Measurements from ENCODE around the gene NCKAP5. TPM values are rescaled to one million over a fixed set of nuclear protein-coding genes. Genes with fewer than 3 reads are reported as not detected.

The NCKAP5 gene
- total RNA-seq, 2 experiments from 2014 or later = not detected

GRCh38 chr2:133574620-133575019 is 6.4 kb upstream of the NCKAP5 start:
- CTCF ChIA-PET = no interaction called here
- POLR2A ChIA-PET = no interaction called here

DNA sequence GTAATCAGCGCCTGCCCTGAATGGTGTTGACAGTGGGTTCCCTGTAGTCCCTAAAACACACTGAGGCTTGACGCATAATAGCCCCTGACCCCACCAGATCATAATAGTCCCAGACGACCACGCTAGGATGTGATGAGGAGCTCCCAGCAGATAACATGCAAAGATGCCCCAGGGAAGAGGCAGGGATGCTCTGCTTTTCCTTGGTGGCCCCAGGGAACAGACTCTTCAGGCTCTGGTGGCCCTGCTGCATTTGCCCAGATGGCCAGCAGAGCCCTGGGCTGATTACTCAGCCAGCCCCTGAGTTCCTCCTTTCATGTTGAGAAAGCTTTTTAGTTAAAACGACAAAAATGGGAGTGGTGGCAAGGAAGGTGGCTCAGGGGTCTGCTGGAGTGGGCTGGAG is 5.9 kb upstream of the NCKAP5 start:
- CTCF ChIA-PET = no interaction called here
- POLR2A ChIA-PET = no interaction called here

DNA sequence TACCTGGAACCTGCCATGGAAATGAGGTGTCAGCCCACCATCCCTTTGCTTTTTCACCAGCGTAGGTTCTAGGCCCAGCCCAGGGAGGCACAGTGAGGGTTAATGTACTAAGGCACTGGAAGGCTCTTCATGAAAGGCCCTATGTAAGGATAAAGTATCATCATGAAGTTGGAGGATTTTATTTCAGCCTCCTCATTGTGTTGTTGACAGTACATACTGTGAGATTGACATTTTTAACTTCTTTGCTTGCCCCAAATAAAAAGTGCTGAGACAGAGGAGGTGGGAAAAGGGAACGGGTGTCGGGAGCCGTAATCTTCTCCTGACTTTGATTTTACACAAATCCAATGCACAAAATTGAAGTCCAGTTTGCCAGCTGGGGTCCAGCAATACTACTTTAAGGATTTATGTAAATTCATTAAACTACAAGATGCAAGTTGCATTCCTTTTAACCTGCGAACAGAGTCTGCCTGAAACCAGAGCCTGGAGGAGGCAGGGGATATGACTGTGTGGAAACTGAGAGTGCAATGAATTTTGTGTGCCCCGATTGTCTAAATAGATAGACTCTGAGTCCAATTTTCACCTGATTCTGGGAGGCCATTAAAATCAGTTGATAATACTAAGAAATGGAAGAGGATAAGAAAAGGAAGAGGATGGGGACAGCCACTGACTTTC is 5.4 kb upstream of the NCKAP5 start:
- POLR2A ChIA-PET = no interaction called here
- CTCF ChIA-PET = no interaction called here

DNA sequence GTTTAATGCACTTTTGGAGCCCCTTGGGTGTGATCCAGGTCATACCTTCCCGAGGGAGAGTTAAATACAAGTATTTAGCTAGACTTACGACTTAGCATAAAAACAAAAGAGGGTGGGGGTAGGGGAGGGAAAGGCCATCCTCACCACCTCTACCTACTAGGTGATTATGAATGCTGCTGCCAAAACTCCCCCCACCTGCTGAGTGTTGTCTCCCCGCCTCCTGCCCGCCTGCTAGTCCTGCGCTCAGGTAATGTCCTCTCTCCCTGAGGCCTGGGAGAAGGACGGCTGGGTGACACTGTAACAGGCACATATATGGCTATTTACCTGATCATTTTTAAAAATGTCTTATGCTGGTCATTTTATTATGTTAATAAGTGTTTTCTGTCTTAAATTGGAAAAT is 3.0 kb upstream of the NCKAP5 start:
- POLR2A ChIA-PET = no interaction called here
- CTCF ChIA-PET = no interaction called here

GRCh38 chr2:133570542-133570941 is 2.3 kb upstream of the NCKAP5 start:
- POLR2A ChIA-PET = no interaction called here
- CTCF ChIA-PET = no interaction called here

DNA sequence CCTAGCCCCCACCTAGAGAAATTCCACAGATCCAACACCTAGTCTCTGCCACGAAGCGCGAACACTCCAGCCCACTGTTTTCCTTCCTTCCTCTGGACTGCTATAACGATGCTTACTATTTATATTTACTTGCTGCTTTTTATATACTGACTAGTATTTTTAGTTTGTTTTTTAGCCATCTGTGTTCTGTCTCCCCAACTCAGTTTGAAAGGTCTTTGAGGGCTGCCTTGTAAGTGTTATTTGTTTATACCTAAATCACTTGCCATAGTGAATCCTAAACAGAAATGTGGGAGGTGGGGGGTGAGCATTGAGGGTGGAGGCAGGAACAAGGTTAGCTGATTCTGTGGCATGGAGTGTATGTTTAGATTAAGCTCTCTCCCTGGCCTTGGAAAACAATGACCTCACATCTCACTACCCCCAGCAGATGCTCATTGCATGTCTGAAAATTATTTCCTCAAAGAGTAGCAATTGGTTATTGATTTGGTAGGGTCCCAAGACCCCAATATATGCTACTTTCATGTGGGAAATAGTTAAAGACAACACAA is 1.1 kb upstream of the NCKAP5 start:
- CTCF ChIA-PET = no interaction called here
- POLR2A ChIA-PET = no interaction called here

GRCh38 chr2:133568598-133568997 is 335 bp upstream of the NCKAP5 start:
- CTCF ChIA-PET = no interaction called here
- POLR2A ChIA-PET = no interaction called here

DNA sequence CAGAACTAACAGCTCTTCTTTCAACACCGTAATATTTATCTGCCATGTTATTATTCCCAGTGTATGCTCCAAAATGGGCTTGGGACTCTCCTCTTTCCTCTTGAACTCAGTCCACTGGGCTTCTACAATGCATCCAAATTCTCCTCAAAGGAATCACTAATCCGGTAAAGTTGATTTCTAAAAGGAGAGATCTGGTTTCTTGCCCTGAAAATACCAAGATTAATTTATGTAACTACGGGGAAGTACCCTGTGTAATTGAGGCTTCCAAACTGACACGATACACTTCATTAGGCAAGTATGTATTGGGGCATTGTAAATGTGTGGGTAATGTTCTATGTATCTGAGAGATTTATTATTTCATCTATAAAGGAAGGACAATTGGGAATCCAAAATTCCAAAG is 5.7 kb downstream of the NCKAP5 start:
- CTCF ChIA-PET = no interaction called here
- POLR2A ChIA-PET = no interaction called here

DNA sequence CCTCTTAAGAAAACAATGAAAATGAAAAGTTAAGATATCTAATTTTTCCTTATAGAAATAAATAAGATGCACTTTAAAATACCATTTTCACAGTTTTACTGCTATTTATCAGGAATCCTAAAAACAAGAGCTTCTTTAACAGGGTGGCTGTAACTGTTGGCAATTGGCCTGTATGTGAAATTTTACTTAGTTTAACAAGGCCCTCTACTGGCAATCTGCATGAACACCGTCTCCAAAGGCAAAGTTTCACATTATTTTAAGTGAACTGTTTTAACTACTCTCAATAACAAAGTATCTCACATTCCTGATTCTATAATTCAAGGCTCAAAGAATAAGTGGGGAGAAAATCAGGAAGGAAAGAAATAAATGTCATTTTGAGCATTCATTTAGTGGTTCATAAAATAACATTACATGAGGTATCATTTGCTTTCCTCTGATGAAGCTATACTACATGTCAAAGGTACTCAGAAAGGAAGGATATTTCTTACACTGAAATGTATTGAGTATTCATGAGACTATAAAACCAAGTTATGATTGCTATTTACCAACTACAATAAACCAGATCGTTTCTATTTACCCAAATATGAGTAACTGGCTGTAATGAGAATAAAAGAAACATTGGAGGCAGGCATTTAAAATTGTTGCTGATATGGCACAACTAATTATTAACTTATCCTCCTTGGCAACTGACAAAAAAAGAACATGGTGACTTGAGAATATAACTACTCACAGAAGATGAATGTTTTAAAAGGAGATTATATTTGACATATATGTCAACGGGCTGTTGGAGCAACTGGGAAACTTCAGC is 7.0 kb downstream of the NCKAP5 start:
- CTCF ChIA-PET = no interaction called here
- POLR2A ChIA-PET = no interaction called here

- ChIA-PET POLR2A (no interaction called here), CTCF (no interaction called here)
Measured at GRCh38 chr2:133557614-133558013, 10.6 kb downstream of the NCKAP5 start.

DNA sequence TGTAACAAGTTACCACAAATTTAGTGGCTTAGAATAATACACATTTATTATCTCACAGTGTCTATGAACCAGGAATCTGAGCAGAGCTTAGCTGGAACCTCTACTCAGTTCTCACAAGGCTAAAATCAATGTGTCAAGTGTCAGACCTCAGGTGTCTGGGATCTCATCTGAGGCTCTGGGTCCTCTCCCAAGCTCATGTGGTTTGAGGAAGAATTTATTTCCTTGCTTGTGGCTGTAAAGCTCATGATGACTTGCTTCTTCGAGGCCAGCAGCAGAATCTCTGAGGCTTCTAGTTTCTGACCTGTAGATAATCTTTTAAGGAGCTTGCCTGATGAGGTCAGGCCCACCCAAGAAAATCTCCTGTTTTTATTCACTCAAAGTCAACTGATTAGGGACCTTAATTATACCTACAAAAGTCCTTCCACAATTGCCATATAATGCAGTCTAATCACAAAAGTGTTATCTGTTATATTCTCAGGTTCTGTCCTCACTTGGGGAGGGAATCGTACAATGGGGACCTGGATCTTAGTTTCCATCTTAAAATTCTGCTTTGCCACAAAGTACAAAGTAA is 14.3 kb downstream of the NCKAP5 start:
- CTCF ChIA-PET = no interaction called here

DNA sequence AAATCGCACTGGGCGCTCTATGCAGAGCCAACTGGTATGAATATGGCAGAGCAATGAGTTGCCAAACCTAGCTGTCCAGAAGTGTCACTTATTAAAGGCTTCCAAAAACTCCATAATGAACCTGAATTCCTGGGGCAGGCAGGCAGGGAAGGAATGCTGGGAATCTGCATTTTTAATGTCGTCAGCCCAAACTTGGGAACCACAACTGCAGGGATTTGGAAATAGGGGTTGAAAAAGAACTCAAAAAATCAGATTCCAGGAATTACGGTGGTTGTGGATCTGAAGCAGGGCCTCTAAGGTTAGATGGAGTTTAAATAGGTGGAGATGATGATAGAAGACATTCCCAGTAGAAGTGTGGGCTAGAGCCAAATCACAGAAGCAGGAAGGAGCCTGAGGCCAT is 15.0 kb downstream of the NCKAP5 start:
- POLR2A ChIA-PET = no interaction called here
- CTCF ChIA-PET = no interaction called here

More for the DNA sequence above, 14.3 kb downstream of the NCKAP5 start:
- POLR2A ChIA-PET = no interaction called here

DNA sequence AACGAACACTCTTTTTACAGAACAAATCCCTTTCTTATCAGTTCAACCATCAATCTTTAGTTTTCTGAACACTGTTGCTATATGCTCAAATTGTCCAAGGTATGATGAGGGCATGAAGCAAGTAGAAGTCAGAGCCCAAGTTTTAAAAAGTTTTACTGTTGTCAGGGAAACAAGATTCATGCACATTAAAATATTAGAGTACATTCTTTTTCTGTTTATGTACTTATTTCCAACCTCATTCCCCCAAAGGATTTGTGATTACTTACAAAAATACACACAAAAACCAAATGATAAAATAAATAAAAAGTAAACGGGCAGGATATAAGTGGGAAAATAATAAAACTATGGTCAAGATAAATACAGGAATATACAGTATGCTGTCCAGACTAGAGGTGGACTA is 15.4 kb downstream of the NCKAP5 start:
- ChIA-PET CTCF (no interaction called here), POLR2A (no interaction called here)

DNA sequence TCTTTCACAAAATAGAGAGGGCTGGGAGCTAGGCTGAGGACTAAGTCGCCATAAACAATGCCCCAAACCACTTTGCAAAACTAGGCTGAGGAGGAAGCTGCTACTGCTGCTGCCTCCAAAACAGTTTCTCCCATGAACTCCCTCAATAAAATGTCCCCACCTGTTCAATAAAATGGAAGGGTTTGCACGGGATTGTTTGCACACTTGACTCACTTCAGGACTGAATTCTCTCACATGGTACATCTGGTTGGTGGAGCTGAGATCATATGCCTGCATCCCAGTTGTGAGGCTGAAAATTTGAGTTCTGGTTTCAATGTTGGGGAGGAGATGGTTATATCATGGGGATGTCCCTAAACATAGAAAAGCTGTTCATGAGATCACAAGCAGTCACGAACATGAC is 26.5 kb downstream of the NCKAP5 start:
- POLR2A ChIA-PET = no interaction called here
- CTCF ChIA-PET = no interaction called here

GRCh38 chr2:133541376-133541775 is 26.9 kb downstream of the NCKAP5 start:
- ChIA-PET POLR2A (no interaction called here), CTCF (no interaction called here)

DNA sequence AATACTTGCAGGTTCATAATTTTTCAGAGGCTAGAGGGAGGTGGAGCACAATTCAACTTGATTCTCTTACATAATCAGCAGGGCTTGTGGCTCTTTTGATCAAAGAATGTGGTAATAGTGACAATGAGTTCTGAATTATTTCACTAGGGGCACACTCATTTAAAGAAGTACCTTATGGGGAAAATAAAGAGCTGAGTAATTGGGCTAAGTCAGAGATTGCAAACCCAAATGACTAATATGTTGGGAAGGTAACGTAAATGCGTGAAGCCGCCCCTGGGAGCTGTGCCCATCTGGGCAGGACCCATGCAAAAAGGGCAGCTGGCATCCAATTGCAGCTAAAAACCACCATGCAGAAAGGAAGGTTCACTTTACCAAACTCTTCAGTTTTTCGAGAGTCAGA is 35.3 kb downstream of the NCKAP5 start:
- POLR2A ChIA-PET = no interaction called here

GRCh38 chr2:133531382-133531781 is 36.9 kb downstream of the NCKAP5 start:
- POLR2A ChIA-PET = no interaction called here
- CTCF ChIA-PET = no interaction called here

More for the DNA sequence above, 35.3 kb downstream of the NCKAP5 start:
- CTCF ChIA-PET = no interaction called here

- ChIA-PET POLR2A (no interaction called here), CTCF (no interaction called here)
Measured at GRCh38 chr2:133530645-133531044, 37.6 kb downstream of the NCKAP5 start.

DNA sequence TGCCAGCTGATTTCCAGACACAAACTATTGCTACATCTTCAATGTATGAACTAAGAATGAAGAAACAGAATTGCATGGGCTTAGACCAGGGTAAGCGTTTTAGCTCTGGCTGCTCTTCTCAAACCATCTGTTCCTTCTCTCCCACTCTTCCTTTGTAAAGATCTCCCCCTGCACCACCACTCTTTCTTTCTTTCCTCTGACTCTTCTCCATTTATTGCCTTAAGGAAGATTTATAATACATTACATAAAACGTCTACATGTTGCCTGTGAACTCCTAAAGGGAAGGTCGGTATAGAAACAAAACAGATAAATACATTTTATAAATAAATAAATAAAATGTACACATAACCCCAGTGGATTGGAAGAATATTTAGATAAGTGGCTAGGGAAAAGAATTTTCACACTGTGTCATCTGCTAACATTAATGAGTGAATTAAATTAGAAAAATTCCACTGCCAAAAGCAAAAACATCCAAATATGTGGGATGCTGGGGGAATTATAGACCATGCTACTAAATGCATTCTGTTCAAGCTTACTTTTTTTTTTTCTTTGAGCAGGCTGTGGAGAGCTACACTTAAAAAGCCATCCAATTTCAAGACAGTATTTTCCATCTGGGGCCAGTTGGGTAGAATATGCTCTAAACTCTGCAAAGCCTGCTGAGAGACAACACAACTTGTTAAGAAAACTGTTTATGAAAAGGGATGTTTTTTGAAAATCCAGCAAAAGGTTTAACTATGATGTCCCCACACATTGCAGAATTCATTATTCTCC is 41.5 kb downstream of the NCKAP5 start:
- ChIA-PET POLR2A (no interaction called here), CTCF (no interaction called here)

DNA sequence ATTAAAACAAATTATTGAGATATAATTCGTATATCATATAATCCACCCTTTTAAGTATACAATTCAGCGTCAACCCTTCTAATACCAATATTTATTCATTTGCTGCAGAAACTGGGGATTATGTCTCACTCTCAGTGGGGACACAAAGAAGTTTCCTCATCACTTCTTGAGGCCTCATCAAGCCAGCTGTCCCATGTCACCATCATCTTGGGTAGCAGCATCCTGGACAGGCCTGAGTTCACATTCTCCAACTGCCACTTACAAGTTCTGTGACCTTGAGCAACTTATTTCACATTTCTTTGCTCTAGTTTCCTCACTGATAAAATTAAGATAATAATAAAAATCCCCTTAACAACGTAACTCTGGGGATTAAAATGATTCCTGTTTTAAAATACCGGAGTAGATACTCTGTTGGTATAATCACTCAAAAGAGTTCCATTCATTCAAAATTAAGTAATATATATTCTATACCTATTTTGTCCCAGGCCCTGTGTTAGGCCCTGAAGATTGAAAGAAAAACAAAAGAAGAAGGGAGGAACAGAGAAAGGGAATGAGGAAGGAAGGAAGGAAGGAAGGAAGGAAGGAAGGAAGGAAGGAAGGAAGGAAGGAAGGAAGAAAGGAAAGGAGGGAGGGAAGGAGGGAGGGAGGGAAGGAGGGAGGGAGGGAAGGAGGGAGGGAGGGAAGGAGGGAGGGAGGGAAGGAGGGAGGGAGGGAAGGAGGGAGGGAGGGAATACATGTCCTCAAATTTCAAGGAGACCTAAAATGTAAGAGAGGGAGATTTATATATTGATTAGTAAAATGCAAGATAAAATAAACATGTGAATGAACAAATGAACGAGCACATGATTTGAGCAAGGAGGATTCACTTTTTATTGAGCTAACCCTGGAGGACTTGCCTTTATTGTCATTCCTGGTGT is 42.4 kb downstream of the NCKAP5 start:
- POLR2A ChIA-PET = no interaction called here
- CTCF ChIA-PET = no interaction called here
